ENCODE data around the gene ATP5F1A. TPM values are rescaled to one million over a fixed set of nuclear protein-coding genes. Genes with fewer than 3 reads are reported as not detected.
A peak's percentile ranks its signal among the peaks of the same experiment; 100 is the strongest.

Gene ATP5F1A
- total and polyA plus RNA-seq, 2 of the 4 experiments (the other 2 are of a cell fraction): 543 to 1,085 TPM

- no peak overlapping the region for H4K5ac ChIP-seq (ENCODE audit: low read depth, low read length)
- H3K9me3 ChIP-seq (ENCODE audit: control insufficient read depth, insufficient read depth, low read length): no peaks in the 10 kb centered on the region
- H3K4me2 ChIP-seq (ENCODE audit: low read depth, low read length): no peak overlapping the region
- ATAC-seq (ENCODE audit: low read depth) (peak; percentile 72), DNase-seq (peak; percentile 72)
- H4K91ac ChIP-seq (ENCODE audit: insufficient read depth, low read depth, low read length): no peak overlapping the region
- H2AK5ac ChIP-seq (ENCODE audit: low read depth, low read length): no peak overlapping the region
- no peak overlapping the region for H2BK15ac ChIP-seq (ENCODE audit: low read depth, low read length)
- no peaks in the 10 kb centered on the region for H3K27me3 ChIP-seq (ENCODE audit: control insufficient read depth, insufficient read depth, low read length)
- H2AK9ac ChIP-seq (replicated peaks; ENCODE audit: low read depth, low read length, poor library complexity): no peak overlapping the region
- no peak overlapping the region for H2BK20ac ChIP-seq (ENCODE audit: low read depth, low read length)
- no peak overlapping the region for H3K14ac ChIP-seq (replicated peaks; ENCODE audit: low read depth, low read length)
- BruUV-seq (replicated peaks): no TSS peak
- H3K79me1 ChIP-seq (ENCODE audit: low read depth in 1 of 2, low read length in 2 of 2): peaks cover 5 to 23% of the 10 kb centered on the region in 2 experiments; a peak in 3 of 4 replicates
- in situ Hi-C loops (cut with MboI; ENCODE audit: low sequenced_read_pairs) (no loop called here), dilution Hi-C loops (cut with HindIII; ENCODE audit: low sequenced_read_pairs, unreplicated experiment) (no loop called here), intact Hi-C loops (cut with micrococcal nuclease) (no loop called here)
- TF ChIP-seq MXI1 (IDR thresholded peaks at IDR 0.05; ENCODE audit: borderline replicate concordance, low read depth, low read length): no peak
- no peak for TF ChIP-seq CHD1 (IDR thresholded peaks at IDR 0.05; ENCODE audit: low read depth, low read length)
- no peak for TF ChIP-seq NFE2L2 (IDR thresholded peaks at IDR 0.05; ENCODE audit: low read depth, low read length)
- no peak for TF ChIP-seq BHLHE40 (IDR thresholded peaks at IDR 0.05; ENCODE audit: low read depth, low read length)
- TF ChIP-seq RAD21 (IDR thresholded peaks at IDR 0.05; ENCODE audit: low read length): no peak
- no peak for TF ChIP-seq POLR2A (IDR thresholded peaks at IDR 0.05; ENCODE audit: low read depth, low read length)
- no peak for TF ChIP-seq ELK1 (IDR thresholded peaks at IDR 0.05; ENCODE audit: borderline replicate concordance, low read depth, low read length)
- TF ChIP-seq CEBPB (IDR thresholded peaks at IDR 0.05; ENCODE audit: low read depth, low read length): no peak
- TF ChIP-seq USF2 (IDR thresholded peaks at IDR 0.05; ENCODE audit: low read depth, low read length): no peak
- TF ChIP-seq RFX5 (IDR thresholded peaks at IDR 0.05; ENCODE audit: low read depth, low read length): no peak
- TF ChIP-seq, protein P1, sequence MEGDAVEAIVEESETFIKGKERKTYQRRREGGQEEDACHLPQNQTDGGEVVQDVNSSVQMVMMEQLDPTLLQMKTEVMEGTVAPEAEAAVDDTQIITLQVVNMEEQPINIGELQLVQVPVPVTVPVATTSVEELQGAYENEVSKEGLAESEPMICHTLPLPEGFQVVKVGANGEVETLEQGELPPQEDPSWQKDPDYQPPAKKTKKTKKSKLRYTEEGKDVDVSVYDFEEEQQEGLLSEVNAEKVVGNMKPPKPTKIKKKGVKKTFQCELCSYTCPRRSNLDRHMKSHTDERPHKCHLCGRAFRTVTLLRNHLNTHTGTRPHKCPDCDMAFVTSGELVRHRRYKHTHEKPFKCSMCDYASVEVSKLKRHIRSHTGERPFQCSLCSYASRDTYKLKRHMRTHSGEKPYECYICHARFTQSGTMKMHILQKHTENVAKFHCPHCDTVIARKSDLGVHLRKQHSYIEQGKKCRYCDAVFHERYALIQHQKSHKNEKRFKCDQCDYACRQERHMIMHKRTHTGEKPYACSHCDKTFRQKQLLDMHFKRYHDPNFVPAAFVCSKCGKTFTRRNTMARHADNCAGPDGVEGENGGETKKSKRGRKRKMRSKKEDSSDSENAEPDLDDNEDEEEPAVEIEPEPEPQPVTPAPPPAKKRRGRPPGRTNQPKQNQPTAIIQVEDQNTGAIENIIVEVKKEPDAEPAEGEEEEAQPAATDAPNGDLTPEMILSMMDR (conservative IDR thresholded peaks at IDR 0.05; ENCODE audit: low read depth, low read length): no peak
- H3K9me1 ChIP-seq (ENCODE audit: insufficient read depth, low read length): peaks cover 9% of the 10 kb centered on the region; the same call in 1 of the 2 replicates
- no peak overlapping the region for H3K23ac ChIP-seq (ENCODE audit: low read depth, low read length)
- no peak overlapping the region for H3K18ac ChIP-seq (ENCODE audit: low read depth, low read length)
- H2BK120ac ChIP-seq (ENCODE audit: low read depth, low read length): no peak overlapping the region
- no peaks in the 10 kb centered on the region for H4K20me1 ChIP-seq (ENCODE audit: insufficient read depth, low read length)
- H3K9ac ChIP-seq (ENCODE audit: low read depth, low read length): no peak overlapping the region
- H3K4me1 ChIP-seq (ENCODE audit: control insufficient read depth, insufficient read depth, low read length): no peaks in the 10 kb centered on the region; the same call in 1 of the 2 replicates
- no peak overlapping the region for H3K4ac ChIP-seq (ENCODE audit: low read depth, low read length)
- H4K8ac ChIP-seq (ENCODE audit: low read depth in 2 of 2, low read length in 2 of 2): no peak overlapping the region
- ChIA-PET POLR2A (ENCODE audit: unreplicated experiment) (no interaction called here), CTCF (interaction anchor here (1.2 kb wide), 1 partner anchor 28 kb away, joined by 4 read pairs; no protein-coding TSS in a partner anchor)
- peaks cover 13% of the 10 kb centered on the region for H3K36me3 ChIP-seq (ENCODE audit: control insufficient read depth, insufficient read depth, low read length)
- H3K27ac ChIP-seq (ENCODE audit: insufficient read depth, low read length): no peak overlapping the region
- H2AFZ ChIP-seq (replicated peaks; ENCODE audit: low read length, poor library complexity): no peak overlapping the region
- WGBS, 2 experiments (ENCODE audit: extremely low coverage in 2 of 2, insufficient read length in 1 of 2): no CpG with 5 or more reads among the region's 2 CpGs
- H3K56ac ChIP-seq (ENCODE audit: extremely low read depth, insufficient read depth, low read length): no peak overlapping the region
- H2BK5ac ChIP-seq (ENCODE audit: low read depth, low read length, poor library complexity, severe bottlenecking): no peak overlapping the region
- no peak overlapping the region for H3K4me3 ChIP-seq (ENCODE audit: insufficient read depth, low read depth, low read length)
Measured at GRCh38 chr18:46035696-46036680, 62.1 kb downstream of the ATP5F1A start.

Data from IMR-90 (cell line).